Measurements from ENCODE around the gene R3HDM2. TPM values are rescaled to one million over a fixed set of nuclear protein-coding genes. Genes with fewer than 3 reads are reported as not detected.

R3HDM2 gene
- total and polyA plus RNA-seq, 2 of the 13 experiments (the other 11 are each of a cell fraction or from before 2014, with no cell fraction given) = 11.1 to 23.5 TPM

DNA sequence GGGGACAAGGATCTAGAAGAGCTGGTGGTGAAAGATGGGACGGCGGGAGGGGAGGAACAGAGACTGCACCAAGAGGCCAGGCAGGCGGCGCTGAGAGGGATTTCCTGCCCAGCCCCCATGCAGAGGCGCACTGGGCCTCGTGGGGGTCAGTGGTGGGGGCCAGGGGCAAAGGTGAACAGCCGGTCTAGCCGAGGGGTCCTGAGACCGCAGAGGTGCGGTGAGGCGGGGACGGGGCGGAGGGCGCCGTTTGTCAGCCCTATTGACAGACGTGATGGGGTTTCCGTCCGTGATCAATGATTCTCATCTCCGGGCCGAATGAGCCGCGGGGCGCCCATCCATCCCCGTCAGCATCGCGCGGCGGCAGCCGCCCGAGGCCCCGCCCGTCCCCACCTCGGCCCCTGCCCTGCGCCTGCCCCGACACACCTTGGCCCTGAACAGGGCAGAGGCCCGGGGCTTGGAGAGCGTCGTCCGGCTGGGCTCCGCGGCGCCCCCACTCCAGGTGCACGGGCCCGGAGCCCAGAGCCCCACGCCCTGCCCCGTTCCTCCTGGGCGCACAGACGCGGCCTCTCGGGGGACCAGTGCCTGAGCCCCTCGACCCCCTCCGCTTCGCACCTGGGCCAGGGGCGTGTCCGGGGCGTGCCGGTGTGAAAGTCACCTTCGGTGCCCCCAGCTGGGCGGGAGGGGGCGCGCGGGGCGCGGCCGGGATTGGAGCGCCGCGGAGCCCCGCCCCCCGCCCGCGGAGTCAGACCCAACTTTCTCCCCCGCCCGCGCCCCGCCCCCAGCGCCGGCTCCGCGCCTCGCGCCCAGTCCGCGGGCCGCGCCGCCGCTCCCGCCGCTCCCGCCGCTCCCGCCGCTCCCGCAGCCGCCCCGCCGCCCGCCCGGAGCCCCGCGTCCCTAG is 214.6 kb downstream of the R3HDM2 start, which contains the start of gene NXPH4 (continued):
- no peak for TF ChIP-seq ZNF724P (CRISPR knock-in tag; IDR thresholded peaks at IDR 0.05; ENCODE audit: borderline replicate concordance)
- TF ChIP-seq YEATS4 (CRISPR knock-in tag; IDR thresholded peaks at IDR 0.05; ENCODE audit: borderline replicate concordance) = 0 out of 2 replicates have a peak, but pooled peaks have one; percentile 14
- TF ChIP-seq ZNF264 (CRISPR knock-in tag; IDR thresholded peaks at IDR 0.05) = no peak
- TF ChIP-seq NCOA1 (CRISPR knock-in tag; IDR thresholded peaks at IDR 0.05) = no peak
- no peak for TF ChIP-seq JDP2 (CRISPR knock-in tag; IDR thresholded peaks at IDR 0.05; ENCODE audit: borderline replicate concordance)
- no peak for TF ChIP-seq MAZ (IDR thresholded peaks at IDR 0.05; ENCODE audit: borderline replicate concordance, low read depth, low read length)
- TF ChIP-seq MAZ (CRISPR knock-in tag; IDR thresholded peaks at IDR 0.05; ENCODE audit: low read depth) = peak; percentile 18; the same call in 1 of the 2 replicates
- no peak for TF ChIP-seq ETV5 (CRISPR knock-in tag; IDR thresholded peaks at IDR 0.05; ENCODE audit: borderline replicate concordance)
- TF ChIP-seq, protein P1, sequence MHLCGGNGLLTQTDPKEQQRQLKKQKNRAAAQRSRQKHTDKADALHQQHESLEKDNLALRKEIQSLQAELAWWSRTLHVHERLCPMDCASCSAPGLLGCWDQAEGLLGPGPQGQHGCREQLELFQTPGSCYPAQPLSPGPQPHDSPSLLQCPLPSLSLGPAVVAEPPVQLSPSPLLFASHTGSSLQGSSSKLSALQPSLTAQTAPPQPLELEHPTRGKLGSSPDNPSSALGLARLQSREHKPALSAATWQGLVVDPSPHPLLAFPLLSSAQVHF (CRISPR knock-in tag; IDR thresholded peaks at IDR 0.05) = no peak
- TF ChIP-seq, protein P2, sequence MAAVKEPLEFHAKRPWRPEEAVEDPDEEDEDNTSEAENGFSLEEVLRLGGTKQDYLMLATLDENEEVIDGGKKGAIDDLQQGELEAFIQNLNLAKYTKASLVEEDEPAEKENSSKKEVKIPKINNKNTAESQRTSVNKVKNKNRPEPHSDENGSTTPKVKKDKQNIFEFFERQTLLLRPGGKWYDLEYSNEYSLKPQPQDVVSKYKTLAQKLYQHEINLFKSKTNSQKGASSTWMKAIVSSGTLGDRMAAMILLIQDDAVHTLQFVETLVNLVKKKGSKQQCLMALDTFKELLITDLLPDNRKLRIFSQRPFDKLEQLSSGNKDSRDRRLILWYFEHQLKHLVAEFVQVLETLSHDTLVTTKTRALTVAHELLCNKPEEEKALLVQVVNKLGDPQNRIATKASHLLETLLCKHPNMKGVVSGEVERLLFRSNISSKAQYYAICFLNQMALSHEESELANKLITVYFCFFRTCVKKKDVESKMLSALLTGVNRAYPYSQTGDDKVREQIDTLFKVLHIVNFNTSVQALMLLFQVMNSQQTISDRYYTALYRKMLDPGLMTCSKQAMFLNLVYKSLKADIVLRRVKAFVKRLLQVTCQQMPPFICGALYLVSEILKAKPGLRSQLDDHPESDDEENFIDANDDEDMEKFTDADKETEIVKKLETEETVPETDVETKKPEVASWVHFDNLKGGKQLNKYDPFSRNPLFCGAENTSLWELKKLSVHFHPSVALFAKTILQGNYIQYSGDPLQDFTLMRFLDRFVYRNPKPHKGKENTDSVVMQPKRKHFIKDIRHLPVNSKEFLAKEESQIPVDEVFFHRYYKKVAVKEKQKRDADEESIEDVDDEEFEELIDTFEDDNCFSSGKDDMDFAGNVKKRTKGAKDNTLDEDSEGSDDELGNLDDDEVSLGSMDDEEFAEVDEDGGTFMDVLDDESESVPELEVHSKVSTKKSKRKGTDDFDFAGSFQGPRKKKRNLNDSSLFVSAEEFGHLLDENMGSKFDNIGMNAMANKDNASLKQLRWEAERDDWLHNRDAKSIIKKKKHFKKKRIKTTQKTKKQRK (IDR thresholded peaks at IDR 0.05; ENCODE audit: low read length) = no peak
- TF ChIP-seq ARID2 (CRISPR knock-in tag; IDR thresholded peaks at IDR 0.05; ENCODE audit: borderline replicate concordance) = no peak
- no peak for TF ChIP-seq U2AF2 (IDR thresholded peaks at IDR 0.05; ENCODE audit: low read depth, low read length)
- TF ChIP-seq, protein P3, sequence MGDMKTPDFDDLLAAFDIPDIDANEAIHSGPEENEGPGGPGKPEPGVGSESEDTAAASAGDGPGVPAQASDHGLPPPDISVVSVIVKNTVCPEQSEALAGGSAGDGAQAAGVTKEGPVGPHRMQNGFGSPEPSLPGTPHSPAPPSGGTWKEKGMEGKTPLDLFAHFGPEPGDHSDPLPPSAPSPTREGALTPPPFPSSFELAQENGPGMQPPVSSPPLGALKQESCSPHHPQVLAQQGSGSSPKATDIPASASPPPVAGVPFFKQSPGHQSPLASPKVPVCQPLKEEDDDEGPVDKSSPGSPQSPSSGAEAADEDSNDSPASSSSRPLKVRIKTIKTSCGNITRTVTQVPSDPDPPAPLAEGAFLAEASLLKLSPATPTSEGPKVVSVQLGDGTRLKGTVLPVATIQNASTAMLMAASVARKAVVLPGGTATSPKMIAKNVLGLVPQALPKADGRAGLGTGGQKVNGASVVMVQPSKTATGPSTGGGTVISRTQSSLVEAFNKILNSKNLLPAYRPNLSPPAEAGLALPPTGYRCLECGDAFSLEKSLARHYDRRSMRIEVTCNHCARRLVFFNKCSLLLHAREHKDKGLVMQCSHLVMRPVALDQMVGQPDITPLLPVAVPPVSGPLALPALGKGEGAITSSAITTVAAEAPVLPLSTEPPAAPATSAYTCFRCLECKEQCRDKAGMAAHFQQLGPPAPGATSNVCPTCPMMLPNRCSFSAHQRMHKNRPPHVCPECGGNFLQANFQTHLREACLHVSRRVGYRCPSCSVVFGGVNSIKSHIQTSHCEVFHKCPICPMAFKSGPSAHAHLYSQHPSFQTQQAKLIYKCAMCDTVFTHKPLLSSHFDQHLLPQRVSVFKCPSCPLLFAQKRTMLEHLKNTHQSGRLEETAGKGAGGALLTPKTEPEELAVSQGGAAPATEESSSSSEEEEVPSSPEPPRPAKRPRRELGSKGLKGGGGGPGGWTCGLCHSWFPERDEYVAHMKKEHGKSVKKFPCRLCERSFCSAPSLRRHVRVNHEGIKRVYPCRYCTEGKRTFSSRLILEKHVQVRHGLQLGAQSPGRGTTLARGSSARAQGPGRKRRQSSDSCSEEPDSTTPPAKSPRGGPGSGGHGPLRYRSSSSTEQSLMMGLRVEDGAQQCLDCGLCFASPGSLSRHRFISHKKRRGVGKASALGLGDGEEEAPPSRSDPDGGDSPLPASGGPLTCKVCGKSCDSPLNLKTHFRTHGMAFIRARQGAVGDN (CRISPR knock-in tag; IDR thresholded peaks at IDR 0.05) = peak; percentile 62
- TF ChIP-seq NCOA5 (CRISPR knock-in tag; IDR thresholded peaks at IDR 0.05) = no peak
- TF ChIP-seq, protein P4, sequence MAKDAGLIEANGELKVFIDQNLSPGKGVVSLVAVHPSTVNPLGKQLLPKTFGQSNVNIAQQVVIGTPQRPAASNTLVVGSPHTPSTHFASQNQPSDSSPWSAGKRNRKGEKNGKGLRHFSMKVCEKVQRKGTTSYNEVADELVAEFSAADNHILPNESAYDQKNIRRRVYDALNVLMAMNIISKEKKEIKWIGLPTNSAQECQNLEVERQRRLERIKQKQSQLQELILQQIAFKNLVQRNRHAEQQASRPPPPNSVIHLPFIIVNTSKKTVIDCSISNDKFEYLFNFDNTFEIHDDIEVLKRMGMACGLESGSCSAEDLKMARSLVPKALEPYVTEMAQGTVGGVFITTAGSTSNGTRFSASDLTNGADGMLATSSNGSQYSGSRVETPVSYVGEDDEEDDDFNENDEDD (CRISPR knock-in tag; IDR thresholded peaks at IDR 0.05; ENCODE audit: borderline replicate concordance) = peak; percentile 41; the same call in 1 of the 2 replicates
- TF ChIP-seq ZSCAN25 (CRISPR knock-in tag; IDR thresholded peaks at IDR 0.05) = 0 out of 2 replicates have a peak, but pooled peaks have one; percentile 13
- TF ChIP-seq ATM (IDR thresholded peaks at IDR 0.05; ENCODE audit: borderline replicate concordance) = no peak
- TF ChIP-seq CEBPB (IDR thresholded peaks at IDR 0.05; ENCODE audit: borderline replicate concordance, low read depth, low read length) = no peak
- TF ChIP-seq CCAR2 (optimal IDR thresholded peaks at IDR 0.05; ENCODE audit: low read depth, low read length) = no peak
